GM19452 (cell line): ENCODE measurements around the gene CTPS1.

Experiments used
- ATAC-seq: cut with Tn5 transposase; IDR thresholded peaks from one replicate; pipeline ENCODE4 v1.9.1; 2021; ENCODE audit not compliant: unreplicated experiment

CTPS1 gene

DNA sequence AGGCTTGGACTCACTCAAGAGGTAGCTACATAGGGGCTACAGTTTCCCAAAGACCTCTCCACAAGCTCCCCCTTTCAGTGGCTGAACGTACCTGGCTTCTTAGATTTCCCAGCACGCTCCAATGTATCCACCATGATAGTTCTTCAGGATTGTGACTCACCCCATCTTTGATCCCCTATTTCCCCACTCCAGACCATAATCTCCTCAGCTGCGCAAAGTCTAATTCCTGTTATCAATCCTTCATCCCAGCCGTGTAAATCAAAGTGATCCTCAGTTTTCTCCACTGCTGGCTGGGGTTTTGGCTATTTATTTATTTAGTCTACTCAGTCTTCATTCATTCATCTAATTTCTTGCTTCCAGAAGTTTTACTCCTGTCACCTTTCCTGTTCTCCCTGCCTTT lies 13.1 kb upstream of the CTPS1 start:
- ATAC-seq = no peak

DNA sequence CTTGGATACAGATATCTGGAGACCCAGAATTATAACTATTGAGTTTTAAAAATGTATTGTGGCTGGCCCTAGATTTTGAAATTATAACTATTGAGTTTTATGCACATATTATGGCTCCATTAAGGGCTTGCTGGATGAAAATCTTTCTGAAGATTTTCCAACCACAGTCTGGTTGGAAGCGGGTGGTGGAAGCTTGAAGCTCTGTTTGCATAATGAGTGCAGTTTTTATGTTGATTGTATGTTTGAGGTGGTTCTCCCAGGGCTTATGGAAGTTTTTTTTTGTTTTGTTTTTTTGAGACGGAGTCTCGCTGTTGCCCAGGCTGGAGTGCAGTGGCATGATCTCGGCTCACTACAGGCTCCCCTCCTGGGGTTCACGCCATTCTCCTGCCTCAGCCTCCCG lies 10.1 kb upstream of the CTPS1 start:
- no peak for ATAC-seq

DNA sequence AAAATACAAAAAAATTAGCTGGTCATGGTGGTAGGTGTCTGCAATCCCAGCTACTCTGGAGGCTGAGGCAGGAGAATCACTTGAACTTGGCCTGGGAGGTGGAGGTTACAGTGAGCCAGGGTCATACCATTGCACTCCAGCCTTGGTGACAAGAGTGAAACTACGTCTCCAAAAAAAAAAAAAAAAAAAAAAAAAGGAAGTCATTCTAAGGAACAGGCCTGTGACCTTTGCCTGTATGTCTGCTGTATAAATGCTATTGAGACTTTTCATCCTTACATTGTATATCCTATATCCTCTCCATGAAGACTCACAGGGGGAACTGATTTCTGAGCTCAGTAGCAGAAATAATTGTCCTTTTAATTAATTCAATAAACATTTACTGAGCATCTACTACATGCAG lies 7.5 kb upstream of the CTPS1 start:
- no peak for ATAC-seq

DNA sequence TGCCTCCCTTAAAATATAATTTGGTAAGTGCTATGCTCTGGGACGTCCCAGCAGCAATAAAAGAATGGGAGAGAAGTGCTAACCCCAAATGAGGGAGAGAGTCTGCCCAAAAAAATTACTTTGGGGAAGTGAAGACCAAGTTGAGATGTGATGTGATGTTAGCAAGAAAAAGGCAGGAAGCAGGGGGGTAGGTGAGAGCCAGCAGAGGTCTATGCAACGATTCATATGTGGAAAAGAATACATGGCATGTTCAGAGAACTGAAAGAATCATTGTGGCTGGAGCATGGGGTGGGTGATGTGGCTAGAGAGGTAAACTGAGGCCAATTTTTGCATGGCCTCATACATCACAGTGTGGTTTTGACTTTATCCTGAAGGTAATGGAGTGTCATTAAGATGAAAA lies 5.6 kb upstream of the CTPS1 start:
- ATAC-seq = no peak

DNA sequence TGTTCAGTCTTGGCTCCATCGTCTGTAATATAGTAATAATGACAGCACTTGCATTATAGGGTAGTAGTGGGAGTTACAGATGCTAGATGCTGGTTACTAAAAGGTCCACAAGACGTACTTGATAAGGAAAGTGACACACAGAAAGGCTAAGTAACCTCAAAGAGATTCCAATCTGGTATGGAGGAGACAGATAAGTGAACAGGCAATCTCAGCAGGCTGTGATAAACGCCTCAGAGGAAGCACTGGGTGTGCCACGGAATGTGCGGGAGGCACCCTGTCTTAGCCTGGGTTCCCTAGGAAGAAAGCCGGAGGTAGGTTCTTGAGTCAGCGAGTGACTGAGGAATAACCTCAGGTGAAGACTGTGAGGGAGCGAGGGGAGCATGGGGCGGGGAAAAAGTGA lies 4.6 kb upstream of the CTPS1 start:
- ATAC-seq = no peak

DNA sequence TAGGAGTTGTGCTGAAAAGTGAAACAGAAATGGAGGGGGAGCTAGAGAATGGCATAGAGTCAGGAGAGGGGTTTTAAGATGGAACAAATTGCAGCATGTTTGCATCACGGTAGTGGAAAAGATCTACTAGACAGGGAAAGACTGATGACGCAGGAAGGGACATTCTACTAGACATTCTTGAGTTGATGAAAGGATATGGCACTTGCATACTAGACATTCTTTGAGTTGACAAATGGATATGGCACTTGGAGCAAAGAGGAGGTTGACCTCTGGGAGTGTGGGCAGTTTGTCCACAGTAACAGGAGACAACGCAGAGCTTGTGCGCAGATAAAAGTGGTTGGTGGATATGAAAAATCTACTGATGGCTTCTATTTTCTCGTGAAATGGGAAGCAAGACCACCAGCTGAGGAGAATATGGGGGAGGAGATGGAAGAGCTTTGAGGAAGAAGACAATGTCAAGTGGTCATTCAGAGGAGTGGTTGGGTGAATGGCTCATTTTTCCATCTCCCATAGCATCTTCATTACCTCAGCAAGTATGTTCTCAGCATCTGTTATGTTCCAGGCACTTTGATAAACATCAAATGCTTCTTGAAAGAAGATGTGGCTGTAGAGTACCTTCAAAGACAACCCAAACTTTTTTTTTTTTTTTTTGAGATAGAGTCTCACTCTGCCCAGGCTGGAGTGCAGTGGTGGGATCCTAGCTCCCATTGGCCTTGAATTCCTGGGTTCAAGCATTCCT lies 2.4 kb upstream of the CTPS1 start:
- no peak for ATAC-seq

DNA sequence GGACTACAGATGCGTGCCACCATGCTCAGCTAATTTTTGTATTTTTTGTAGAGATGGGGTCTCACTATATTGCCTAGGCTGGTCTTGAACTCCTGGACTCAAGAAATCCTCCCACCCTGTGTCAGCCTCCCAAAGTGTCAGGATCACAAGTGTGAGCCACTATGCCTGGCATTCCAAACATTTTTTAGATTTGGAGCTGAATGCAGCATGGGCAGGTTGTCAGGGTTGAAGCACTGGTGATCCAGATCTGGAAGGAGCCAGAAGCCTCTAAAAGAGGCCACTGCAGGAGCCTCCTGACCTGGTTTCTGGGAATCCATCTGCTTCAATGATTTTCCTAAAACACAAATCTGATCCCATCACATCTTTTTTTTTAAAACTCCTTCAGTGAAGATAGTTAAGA lies 1.8 kb upstream of the CTPS1 start:
- no peak for ATAC-seq

DNA sequence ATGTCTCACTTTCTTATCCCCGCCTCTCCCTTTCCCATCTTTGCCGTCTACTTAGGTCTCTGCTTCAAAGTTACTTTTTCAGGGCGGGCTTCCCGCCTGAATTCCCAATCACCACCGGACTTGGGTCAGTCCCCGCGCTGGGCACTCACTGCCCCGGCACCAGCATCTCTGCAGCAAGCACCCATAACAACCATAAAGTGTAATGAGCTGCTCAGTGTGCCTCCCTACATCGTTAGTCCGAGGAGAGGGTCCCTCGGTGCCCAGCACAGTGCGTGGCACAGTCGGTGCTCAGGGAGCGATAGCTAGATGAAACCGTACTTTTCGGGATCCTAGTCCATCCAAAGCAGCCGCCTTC lies 633 bp upstream of the CTPS1 start:
- ATAC-seq = no peak

DNA sequence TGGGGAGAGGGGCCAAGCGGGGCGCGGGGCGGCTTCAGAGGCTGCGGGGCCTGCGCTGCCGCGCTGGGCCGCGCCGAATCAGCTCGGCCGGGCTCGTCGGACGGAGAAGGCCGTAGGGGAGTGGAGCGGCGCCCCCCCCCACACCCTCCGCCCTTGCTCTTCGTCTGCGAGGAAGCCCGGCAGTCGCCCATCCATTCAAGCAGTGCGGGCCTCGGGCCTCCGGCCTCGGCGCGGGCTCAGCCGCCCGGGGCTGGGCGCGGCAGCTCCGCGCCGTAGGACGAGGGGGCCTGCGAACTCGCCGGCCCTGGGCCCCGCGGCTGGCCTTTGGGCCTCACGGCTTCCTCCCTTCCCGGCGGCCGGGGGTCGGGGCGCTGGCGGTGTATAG lies 564 bp downstream of the CTPS1 start:
- peak; percentile 25 for ATAC-seq

DNA sequence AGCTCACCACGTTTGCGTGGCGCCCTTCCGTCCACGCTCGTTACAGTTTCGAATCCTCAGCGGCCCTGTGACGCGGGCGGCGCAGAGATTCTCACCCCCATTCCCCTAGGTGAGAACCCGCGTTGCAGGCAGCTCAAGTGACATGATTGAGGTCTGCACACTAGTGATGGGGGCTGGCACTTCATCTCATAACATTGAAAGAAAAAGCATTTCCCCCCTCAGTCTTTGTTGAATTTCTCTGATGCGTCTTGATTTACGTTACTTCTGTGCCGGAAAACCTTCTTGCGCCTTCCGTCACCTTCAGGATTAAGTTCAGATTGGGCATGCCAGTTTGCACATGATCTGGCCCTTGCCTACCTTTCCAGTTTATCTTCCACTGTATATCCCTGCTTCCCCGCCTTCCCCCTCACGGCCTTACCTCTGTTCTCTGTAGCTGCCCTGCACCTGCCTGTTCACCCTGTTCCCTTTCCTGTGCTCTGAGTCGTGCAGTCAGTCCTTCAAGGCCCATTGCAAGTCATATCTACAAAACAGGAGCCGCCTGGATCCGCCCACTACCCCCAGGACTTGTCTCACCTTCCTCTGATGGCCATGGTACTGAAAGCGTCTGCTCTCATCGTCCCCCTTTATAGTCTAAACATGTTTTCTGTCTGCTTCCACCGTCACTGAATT lies 1.1 kb downstream of the CTPS1 start:
- no peak for ATAC-seq

DNA sequence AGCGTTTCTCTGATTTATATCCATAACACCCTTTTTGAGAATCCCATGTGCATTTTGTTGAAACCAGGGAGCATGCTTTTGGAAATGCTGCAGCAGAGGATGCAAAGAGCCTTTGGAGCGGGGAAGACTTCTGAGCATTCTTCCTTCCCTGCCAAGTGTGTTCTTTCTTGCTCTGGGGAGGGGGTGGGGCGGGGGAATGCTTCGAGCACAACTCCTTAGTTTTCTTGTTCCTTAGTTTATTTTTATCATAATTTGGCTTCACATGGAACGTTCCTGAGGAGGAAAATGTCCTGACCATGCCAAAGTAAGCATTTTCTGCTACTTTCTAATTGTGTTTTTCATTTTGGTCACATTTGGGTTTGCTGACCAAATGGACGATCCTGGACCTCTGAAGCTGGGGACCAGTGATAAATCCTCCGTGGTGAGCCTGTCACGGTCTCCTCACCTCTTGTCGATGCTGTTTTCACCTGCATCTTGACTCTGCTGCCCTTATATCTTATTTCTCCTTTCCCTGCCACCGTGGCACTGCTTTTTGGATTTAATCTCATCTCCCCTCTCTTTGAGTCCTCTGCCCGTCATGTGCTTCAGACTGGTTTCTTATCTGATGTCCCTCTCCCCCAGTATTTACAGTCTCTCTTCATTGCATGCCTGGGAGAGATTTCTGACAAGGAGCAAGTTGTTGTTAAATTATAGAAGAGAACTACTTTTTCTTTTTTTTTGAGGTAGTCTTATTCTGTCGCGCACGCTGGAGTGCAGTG lies 2.4 kb downstream of the CTPS1 start:
- ATAC-seq = no peak

DNA sequence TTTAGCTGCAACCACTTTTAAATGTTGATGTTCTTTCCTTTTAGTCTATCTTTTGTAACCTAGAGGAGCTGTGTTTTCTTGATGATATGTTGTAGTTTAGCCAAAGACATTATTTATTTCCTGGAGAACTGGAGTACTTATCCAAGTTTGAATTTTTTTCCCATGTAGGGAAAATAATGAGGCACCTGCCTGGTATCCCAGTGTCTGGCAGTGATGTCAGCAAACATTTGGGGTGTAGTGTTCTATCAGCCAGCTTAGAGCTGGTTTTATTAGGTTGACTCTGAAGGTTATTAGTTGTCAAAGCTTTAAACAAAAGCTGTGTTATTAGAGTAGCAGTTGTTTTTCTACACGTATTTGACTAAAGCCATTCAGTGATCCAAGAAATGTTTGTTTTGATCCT lies 3.2 kb downstream of the CTPS1 start:
- no peak for ATAC-seq

DNA sequence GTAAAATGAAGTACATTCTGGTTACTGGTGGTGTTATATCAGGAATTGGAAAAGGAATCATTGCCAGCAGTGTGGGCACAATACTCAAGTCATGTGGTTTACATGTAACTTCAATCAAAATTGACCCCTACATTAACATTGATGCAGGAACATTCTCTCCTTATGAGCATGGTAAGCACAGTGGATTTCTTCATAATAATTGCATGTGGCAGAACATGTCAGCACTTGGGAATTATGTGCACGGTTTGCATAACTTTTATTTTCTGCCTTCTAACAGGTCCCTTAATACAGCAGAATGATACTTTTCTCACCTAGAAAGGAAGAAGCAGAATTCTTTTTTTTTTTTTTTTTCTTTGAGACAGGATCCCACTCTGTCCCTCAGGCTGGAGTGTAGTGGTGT lies 3.8 kb downstream of the CTPS1 start:
- no peak for ATAC-seq

DNA sequence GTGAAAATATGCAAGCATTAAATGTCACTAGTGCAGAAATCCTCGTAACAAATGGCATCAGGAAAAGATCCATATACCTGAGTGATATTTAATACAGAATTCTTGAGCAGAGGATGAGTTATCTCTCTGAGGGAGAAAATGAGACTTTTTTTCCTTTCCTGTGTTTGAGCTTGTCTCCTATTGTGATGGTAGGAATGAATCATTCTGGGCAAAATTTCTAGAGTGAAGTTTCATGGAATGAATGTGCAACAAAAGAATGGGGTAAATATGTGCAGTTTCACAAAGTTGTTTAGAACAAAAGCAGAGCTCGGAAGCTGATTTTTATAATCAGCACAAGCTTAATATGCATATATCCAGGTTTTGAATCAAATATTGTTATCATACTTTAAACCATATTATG lies 4.6 kb downstream of the CTPS1 start:
- ATAC-seq = no peak

DNA sequence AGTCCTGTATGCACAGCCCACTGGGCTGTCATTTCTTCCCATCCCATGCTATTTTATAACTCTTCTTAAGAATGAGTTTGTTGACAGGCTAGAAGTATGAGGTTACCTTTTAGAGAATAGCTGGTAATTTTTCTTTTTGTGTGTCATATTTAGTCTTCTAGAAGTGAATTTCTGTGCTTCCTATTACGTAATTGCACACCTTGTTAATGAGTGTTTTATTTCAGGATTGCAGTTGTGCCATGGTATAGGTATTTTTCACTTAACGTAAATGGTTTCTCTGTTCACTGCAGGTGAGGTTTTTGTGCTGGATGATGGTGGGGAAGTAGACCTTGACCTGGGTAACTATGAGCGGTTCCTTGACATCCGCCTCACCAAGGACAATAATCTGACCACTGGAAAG lies 5.0 kb downstream of the CTPS1 start:
- no peak for ATAC-seq

DNA sequence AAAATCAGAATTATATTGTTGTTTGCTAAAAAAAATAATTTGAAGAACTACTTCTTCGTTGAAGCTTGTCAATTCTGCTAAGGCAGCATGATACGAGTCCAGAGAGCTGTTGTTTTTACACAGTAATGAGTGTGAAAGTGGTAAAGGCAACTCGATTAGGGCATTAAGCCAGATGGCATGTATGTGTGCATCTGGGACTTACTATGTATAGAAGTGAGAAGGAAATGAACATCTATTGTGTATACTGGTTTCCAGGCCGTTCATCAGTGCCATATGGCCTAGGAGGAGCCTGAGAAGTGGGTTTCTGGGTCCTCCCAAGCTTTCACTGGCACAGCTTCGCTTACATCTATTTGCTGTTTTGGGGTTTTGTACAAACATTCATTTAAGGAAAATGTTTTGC lies 5.7 kb downstream of the CTPS1 start:
- ATAC-seq = no peak

DNA sequence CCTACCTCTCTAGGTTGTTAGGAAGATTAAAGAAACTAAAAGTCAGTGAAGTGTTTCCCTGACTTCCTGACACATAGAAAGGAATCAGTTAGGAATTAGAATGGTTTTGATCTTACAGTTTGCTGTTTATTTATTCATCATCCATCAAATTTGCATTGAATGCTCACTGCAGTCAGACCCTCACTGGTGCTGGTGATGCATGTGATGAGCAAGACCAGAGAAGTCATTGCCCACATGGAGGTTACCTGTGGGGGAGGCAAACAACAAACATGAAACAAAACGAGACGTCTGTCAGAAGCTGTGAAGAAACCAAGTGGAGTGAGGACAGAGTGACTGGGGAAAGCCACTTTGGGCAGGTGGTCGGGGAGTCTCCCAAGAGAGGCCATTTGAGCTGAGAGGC lies 6.4 kb downstream of the CTPS1 start:
- ATAC-seq = no peak

DNA sequence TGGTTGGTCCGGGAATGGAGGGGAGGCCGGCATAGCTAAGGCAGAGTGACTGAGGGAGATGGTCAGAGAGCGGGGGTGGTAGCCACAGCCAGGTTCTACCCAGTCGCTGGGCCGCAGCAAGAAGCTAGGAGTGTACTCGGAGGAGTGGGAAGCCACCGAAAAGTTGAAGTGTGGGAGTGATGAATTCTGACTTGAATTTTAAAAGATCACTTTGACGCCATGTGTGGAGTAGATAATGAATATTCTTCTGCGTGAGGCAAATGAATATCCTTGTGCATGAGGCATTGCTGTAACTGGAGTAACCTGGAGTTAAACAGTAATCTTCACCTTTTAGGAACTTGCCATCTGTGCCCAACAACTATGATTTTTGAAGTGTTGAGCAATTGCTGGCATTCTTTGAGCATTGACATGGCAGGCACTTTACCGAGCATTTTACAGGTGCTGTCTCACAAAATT lies 6.9 kb downstream of the CTPS1 start:
- ATAC-seq = no peak

DNA sequence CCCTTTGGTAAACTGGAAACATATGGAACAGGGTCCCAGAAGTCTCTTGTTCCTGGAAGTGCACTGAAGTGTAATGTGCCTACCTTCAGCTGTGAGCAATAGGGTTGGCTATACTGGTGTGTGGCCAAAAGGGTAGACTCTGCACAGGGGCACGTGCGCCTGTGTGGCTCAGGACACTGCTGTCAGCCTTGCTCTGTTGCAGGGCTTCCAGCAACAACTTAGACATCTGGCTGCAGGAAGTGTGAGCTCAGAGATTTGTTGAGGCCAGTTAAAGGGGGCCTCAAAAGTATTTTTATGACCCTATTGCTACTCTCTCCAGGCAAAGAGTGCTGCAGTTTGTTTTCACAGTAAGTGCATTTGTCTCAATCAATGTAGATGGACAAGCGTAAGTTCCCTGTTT lies 7.5 kb downstream of the CTPS1 start:
- ATAC-seq = no peak

DNA sequence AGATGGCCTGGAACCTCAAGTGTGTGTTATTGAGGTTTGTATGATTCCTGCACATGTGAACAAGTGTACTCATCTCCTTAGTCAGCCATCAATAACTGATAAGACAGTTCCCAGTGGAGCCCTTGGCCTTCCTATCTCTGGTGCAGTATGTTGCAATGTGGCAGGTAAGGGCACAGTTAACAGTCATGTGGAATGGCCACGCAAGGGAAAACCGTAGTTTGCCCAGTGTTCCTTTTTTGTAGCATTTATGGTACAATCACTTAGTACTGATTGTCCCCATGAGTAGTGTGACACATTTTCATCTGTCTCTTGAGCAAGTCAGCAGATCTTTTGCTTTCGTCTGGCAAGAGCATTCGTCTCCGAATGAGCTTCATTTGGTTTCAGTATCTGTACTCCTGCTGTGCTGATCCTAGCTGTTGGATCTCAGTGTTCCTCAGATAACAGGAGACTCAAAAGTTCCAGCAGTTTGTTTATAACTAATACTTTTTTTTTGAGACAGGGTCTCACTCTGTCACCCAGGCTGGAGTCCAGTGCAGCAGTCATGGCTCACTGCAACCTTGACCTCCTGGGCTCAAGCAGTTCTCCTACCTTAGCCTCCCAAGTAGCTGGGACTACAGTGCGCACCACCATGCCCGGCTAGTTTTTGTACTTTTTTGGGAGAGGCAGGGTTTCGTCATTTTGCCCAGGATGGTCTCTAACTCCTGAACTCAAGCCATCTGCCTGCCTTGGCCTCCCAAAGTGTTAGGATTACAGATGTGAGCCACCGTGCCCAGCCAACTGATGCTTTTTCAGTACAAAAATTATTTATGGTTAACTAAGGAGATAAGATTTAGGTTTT lies 8.2 kb downstream of the CTPS1 start:
- ATAC-seq = no peak

DNA sequence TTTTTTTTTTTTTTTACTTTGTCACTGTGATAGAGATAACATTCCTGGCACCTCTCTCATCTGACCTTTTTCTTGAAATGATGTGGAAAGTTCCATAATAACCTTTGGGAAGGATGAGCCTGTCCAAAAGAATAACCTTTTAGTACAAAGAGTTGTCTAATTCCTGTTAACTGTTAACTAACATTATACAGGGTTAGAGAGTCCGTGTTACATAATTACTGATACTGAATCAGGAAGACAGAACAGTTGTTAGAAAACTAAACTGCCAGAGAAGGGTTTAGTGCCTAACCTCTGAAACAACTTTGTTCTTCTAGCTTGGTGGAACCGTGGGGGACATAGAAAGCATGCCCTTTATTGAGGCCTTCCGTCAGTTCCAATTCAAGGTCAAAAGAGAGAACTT lies 8.8 kb downstream of the CTPS1 start:
- ATAC-seq = no peak
